ENCODE results near the gene CCBE1.

DNA sequence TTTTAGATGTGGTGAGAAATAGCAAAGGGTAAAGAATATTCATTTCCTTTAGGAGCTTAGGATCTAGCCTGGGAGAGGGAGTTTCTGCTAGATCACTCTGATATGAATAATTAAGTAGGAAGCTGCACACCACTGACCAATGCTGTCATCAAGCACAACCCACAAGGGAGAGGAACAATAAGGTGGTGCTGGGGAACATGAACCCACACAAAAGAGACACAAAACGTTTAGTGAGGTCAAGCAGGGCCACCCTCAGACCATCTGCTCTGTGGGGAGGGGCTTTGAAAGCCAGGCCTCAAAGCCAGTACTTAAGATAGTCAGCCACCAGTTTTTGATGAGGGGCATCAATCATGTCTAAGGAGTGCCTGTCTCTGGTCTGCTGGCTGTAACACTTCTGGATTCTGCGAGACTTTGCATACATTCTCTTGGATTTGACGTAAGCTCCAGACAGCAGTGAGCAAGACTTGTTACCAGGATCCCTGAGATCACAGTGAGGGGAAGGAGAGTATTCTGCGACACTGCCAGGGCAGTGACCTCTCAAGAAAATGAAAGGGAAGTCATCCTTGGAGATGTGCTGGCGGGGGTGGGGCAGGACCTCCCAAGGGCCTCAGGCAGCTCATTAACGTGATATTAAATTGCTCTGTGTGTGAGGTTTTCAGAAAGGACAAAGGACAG, 127.0 kb downstream of the CCBE1 start:
- TF ChIP-seq, protein P1, sequence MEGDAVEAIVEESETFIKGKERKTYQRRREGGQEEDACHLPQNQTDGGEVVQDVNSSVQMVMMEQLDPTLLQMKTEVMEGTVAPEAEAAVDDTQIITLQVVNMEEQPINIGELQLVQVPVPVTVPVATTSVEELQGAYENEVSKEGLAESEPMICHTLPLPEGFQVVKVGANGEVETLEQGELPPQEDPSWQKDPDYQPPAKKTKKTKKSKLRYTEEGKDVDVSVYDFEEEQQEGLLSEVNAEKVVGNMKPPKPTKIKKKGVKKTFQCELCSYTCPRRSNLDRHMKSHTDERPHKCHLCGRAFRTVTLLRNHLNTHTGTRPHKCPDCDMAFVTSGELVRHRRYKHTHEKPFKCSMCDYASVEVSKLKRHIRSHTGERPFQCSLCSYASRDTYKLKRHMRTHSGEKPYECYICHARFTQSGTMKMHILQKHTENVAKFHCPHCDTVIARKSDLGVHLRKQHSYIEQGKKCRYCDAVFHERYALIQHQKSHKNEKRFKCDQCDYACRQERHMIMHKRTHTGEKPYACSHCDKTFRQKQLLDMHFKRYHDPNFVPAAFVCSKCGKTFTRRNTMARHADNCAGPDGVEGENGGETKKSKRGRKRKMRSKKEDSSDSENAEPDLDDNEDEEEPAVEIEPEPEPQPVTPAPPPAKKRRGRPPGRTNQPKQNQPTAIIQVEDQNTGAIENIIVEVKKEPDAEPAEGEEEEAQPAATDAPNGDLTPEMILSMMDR (conservative IDR thresholded peaks at IDR 0.05): no peak
- no peak for TF ChIP-seq ZFX (IDR thresholded peaks at IDR 0.05)

Measured in C4-2B (cell line).